ENCODE results near the gene KAZALD1.

DNA sequence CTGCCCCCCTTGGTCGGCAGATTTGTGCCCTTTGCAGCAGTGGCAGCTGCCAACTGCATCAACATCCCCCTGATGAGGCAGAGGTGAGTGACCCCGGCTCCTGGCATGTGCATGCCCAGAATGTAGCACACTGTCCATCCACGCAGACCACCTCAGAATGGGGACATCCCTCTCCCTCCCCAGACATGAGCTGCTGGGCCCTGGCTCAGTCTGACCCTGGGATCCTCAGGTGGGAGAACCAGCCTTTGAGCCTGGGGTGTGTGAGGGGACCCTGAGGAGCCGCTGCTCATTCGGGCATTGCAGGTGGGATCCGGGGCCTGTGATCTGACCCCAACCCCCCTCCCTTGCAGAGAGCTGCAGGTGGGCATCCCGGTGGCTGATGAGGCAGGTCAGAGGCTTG, 25.1 kb upstream of the KAZALD1 start:
- TF ChIP-seq, protein P1, sequence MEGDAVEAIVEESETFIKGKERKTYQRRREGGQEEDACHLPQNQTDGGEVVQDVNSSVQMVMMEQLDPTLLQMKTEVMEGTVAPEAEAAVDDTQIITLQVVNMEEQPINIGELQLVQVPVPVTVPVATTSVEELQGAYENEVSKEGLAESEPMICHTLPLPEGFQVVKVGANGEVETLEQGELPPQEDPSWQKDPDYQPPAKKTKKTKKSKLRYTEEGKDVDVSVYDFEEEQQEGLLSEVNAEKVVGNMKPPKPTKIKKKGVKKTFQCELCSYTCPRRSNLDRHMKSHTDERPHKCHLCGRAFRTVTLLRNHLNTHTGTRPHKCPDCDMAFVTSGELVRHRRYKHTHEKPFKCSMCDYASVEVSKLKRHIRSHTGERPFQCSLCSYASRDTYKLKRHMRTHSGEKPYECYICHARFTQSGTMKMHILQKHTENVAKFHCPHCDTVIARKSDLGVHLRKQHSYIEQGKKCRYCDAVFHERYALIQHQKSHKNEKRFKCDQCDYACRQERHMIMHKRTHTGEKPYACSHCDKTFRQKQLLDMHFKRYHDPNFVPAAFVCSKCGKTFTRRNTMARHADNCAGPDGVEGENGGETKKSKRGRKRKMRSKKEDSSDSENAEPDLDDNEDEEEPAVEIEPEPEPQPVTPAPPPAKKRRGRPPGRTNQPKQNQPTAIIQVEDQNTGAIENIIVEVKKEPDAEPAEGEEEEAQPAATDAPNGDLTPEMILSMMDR (IDR thresholded peaks at IDR 0.05 in 2 of 3, conservative IDR thresholded peaks at IDR 0.05 in 1 of 3; ENCODE audit: borderline replicate concordance in 1 of 3, insufficient read depth in 1 of 3, low read depth in 2 of 3, low read length in 2 of 3) = no peak
- TF ChIP-seq EZH2 (IDR thresholded peaks at IDR 0.05) (no peak), POLR2A (IDR thresholded peaks at IDR 0.05; ENCODE audit: borderline replicate concordance, extremely low read depth, insufficient read depth, insufficient read length) (no peak), RAD21 (IDR thresholded peaks at IDR 0.05; ENCODE audit: low read depth) (no peak), SIN3A (IDR thresholded peaks at IDR 0.05; ENCODE audit: low read depth) (no peak), POLR2AphosphoS5 (IDR thresholded peaks at IDR 0.05; ENCODE audit: low read depth, low read length) (no peak), YY1 (IDR thresholded peaks at IDR 0.05; ENCODE audit: extremely low read depth, insufficient replicate concordance, low read depth, low read length) (no peak), REST (IDR thresholded peaks at IDR 0.05; ENCODE audit: low read depth) (no peak), ZNF274 (IDR thresholded peaks at IDR 0.05; ENCODE audit: low read depth, low read length) (no peak)

All from HCT116 (cell line).